Esophagus squamous epithelium (tissue), 5 donors: ENCODE measurements around the gene TRAF7. TPM values are rescaled to one million over a fixed set of nuclear protein-coding genes. Genes with fewer than 3 reads are reported as not detected.

Experiments used
- DNase-seq: peaks from one replicate; lab custom pipeline; 2025; lab: John Stamatoyannopoulos, UW
- H3K27ac ChIP-seq, 4 donors: fragments of 200-600 bp; sonication (generic); one replicate each; pipeline ENCODE4 v1.5.1; 2016 to 2019; ENCODE audit warnings: mild to moderate bottlenecking in 1 of 4
- H3K27me3 ChIP-seq, 4 donors: fragments of 200-600 bp; sonication (generic); 1 replicate in 3 of 4; 2 replicates in 1 of 4; pipeline versions ENCODE4 v1.5.1 to v1.6.0; 2017 to 2021; ENCODE audit warnings: antibody characterized with exemption in 1 of 4
- H3K36me3 ChIP-seq, 3 donors: fragments of 200-600 bp; sonication (generic); one replicate each; pipeline ENCODE4 v1.5.1; 2016 to 2019
- H3K4me1 ChIP-seq, 3 donors: fragments of 200-600 bp; sonication (generic); one replicate each; pipeline ENCODE4 v1.5.1; 2017 to 2019
- H3K4me3 ChIP-seq, 4 donors: fragments of 200-600 bp; sonication (generic); 1 replicate in 3 of 4; 2 replicates in 1 of 4; pipeline ENCODE4 v1.5.1; 2016 to 2019; ENCODE audit warnings: mild to moderate bottlenecking in 2 of 4, moderate library complexity in 1 of 4
- H3K9me3 ChIP-seq, 3 donors: fragments of 200-600 bp; sonication (generic); one replicate each; pipeline ENCODE4 v1.5.1; 2016 to 2019
- CTCF ChIP-seq, 6 experiments: fragments of 450-650 bp in 4 of 6; fragments of 200-600 bp in 2 of 6; sonication (generic) in 2 of 6; IDR thresholded peaks; one replicate each; pipeline ENCODE4 v1.5.1; 2016 to 2019; ENCODE audit warnings: antibody characterized with exemption in 6 of 6, mild to moderate bottlenecking in 4 of 6, moderate library complexity in 4 of 6
- POLR2A ChIP-seq, 4 donors: fragments of 450-650 bp; IDR thresholded peaks; one replicate each; pipeline ENCODE4 v1.6.1; 2017; ENCODE audit warnings: antibody characterized with exemption in 4 of 4, mild to moderate bottlenecking in 4 of 4, moderate library complexity in 3 of 4
- WGBS, 2 donors: methylation state at CpG; one replicate each; pipeline ENCODE4 v1.1.5; 2018; 5-methylcytosine and 5-hydroxymethylcytosine counted together
- intact Hi-C: fragments of 100-400 bp; cut with DNase I; formaldehyde crosslinking; loops from one replicate; pipeline ENCODE4 v1.15.0; 2022
- total RNA-seq, 4 donors: library from RNA; depleted of rRNA; stranded (reverse); fragments of >200 nt; gene quantifications; one replicate each; pipeline ENCODE4 v1.1.0, GENCODE V29; 2016
- donor health status: DM: yes; HTN: yes; CAD: no.

Gene TRAF7
- total RNA-seq, 4 donors from 2014 or later, result 46.9 to 79.6 (median 73.2) TPM

GRCh38 chr16:2206780-2207433, 51.3 kb downstream of the TRAF7 start:
- Histone ChIP-seq H3K9me3 (no peaks in the 10 kb centered on the region), H3K27ac (no peak overlapping the region), H3K36me3 (peaks cover 14 to 43% (median 25%) of the 10 kb centered on the region in 3 donors), H3K4me1 (peaks cover 13 to 28% (median 23%) of the 10 kb centered on the region in 3 donors), H3K4me3 (no peak overlapping the region), H3K27me3 (no peaks in the 10 kb centered on the region)
- intact Hi-C loops, result no loop called here
- DNase-seq, result no peak
- 93% methylated on average over 3 of the region's 23 CpGs; no CpG with 5 or more reads in 1 of the 2 donors for WGBS, 2 donors
- TF ChIP-seq POLR2A (IDR thresholded peaks at IDR 0.05) (no peak), CTCF (IDR thresholded peaks at IDR 0.05) (no peak)

DNA sequence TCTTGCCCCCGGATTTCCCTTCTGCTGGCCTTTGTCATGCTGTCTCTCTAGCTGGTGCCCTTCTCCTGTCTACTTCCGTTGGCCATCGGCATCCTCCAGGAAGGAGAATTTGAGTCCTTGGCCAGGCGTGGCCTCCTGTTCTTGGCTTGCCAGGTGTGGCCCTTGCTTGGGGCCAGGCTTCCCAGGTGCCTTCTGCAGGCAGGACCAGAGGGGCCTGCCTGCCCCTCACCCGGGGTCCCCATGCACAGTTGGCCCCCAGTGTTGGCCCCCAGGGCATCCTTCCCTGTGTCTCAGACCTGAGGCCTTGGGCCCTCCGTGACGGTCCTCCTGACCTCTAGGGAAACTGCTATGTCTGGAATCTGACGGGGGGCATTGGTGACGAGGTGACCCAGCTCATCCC, 52.3 kb downstream of the TRAF7 start:
- Histone ChIP-seq H3K27me3 (no peaks in the 10 kb centered on the region), H3K36me3 (peaks cover 14 to 43% (median 25%) of the 10 kb centered on the region in 3 donors), H3K4me1 (peaks cover 21 to 38% (median 32%) of the 10 kb centered on the region in 3 donors), H3K9me3 (no peaks in the 10 kb centered on the region), H3K4me3 (no peak overlapping the region), H3K27ac (no peak overlapping the region)
- TF ChIP-seq CTCF (IDR thresholded peaks at IDR 0.05) (no peak), POLR2A (IDR thresholded peaks at IDR 0.05) (no peak)
- intact Hi-C loops, result no loop called here
- whole genome bisulfite sequencing, 2 donors, result 89 to 96% methylated on average over 3 of the region's 9 CpGs
- DNase-seq, result no peak

GRCh38 chr16:2208308-2208707, 52.7 kb downstream of the TRAF7 start:
- intact Hi-C loops, result no loop called here
- 78 to 89% methylated on average over 5 to 9 of the region's 23 CpGs for WGBS, 2 donors

GRCh38 chr16:2208772-2209171, 53.2 kb downstream of the TRAF7 start:
- 80 to 100% methylated on average over 2 to 3 of the region's 9 CpGs for WGBS, 2 donors
- intact Hi-C loops, result no loop called here
- Histone ChIP-seq H3K4me3 (no peak overlapping the region), H3K4me1 (peaks cover 30 to 47% (median 41%) of the 10 kb centered on the region in 3 donors), H3K27me3 (no peaks in the 10 kb centered on the region), H3K9me3 (no peaks in the 10 kb centered on the region), H3K36me3 (peaks cover 14 to 43% (median 25%) of the 10 kb centered on the region in 3 donors), H3K27ac (no peak overlapping the region)
- DNase-seq, result no peak
- TF ChIP-seq CTCF (IDR thresholded peaks at IDR 0.05) (no peak), POLR2A (IDR thresholded peaks at IDR 0.05) (no peak)

More at GRCh38 chr16:2208308-2208707, 52.7 kb downstream of the TRAF7 start:
- H3K27me3 ChIP-seq, result no peaks in the 10 kb centered on the region
- TF ChIP-seq CTCF (IDR thresholded peaks at IDR 0.05), result no peak
- no peak for TF ChIP-seq POLR2A (IDR thresholded peaks at IDR 0.05)
- no peak overlapping the region for H3K4me3 ChIP-seq
- H3K4me1 ChIP-seq, result peaks cover 25 to 42% (median 36%) of the 10 kb centered on the region in 3 donors
- no peaks in the 10 kb centered on the region for H3K9me3 ChIP-seq
- H3K27ac ChIP-seq, result no peak overlapping the region
- DNase-seq, result no peak
- peaks cover 14 to 43% (median 25%) of the 10 kb centered on the region in 3 donors for H3K36me3 ChIP-seq

DNA sequence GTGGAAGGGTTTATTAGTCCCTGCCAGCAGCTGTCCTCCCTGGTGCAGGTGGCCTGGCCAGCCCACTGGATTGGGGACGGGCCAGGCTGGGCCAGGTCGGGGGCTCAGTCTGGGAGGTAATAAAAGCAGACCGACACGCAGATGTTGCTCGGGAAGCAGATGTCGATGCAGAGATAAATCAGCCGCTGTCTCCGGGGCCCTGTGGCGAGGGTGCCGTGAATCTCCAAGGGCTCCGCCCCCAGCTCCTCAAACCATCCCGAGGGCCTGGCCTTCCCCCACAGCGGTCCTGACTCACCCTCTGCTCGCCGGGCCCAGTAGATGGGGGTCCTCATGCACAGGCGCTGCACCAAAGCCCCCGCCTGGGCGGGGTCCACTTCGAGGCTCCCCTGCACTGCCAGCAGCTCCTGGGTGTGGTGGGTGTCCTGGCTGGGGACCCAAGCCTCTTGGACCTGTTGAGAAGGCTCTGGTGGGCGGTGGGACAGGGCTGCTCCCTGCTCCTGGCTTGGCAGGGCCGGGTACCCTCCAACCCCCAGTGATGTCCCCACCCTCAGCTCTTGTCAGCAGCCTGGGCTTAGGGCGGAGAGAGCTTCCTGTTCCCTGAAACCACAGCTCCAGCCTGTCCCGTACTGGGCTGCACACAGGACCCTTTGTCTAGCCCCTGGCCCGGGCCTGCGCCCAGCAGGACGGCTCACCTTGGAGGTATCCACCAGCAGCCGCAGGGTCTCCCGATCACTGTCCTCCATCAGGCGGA, 53.9 kb downstream of the TRAF7 start:
- Histone ChIP-seq H3K27ac (no peak overlapping the region), H3K4me1 (peaks cover 33 to 54% (median 47%) of the 10 kb centered on the region in 3 donors), H3K4me3 (no peak overlapping the region), H3K36me3 (peaks cover 14 to 43% (median 25%) of the 10 kb centered on the region in 3 donors), H3K9me3 (no peaks in the 10 kb centered on the region), H3K27me3 (no peaks in the 10 kb centered on the region)
- intact Hi-C loops, result no loop called here
- TF ChIP-seq POLR2A (IDR thresholded peaks at IDR 0.05) (no peak), CTCF (IDR thresholded peaks at IDR 0.05) (no peak)
- 100% methylated on average over 4 of the region's 29 CpGs; no CpG with 5 or more reads in 1 of the 2 donors for WGBS, 2 donors
- no peak for DNase-seq
